Fibroblast of skin of left biceps (primary cell): ENCODE data around the gene IRF2BPL.

ENCODE experiments used
- DNase-seq, 2 experiments: peaks; one replicate each; pipeline ENCODE4 v3.0.0-alpha.2; 2013; ENCODE audit warnings: low read depth in 2 of 2

The IRF2BPL gene

GRCh38 chr14:77011245-77011644 lies 17.3 kb downstream of the IRF2BPL start:
- no peak for DNase-seq

- DNase-seq = no peak
Observed at GRCh38 chr14:77009014-77009413, 19.5 kb downstream of the IRF2BPL start.

- DNase-seq = no peak
Observed at GRCh38 chr14:77008541-77008940, 20.0 kb downstream of the IRF2BPL start.

- DNase-seq = no peak
Observed at GRCh38 chr14:77007975-77008421, 20.5 kb downstream of the IRF2BPL start.

- no peak for DNase-seq
Observed at GRCh38 chr14:77007183-77007974, 21.1 kb downstream of the IRF2BPL start.

GRCh38 chr14:77006132-77006531 lies 22.4 kb downstream of the IRF2BPL start:
- no peak for DNase-seq

GRCh38 chr14:77005559-77005958 lies 22.9 kb downstream of the IRF2BPL start:
- DNase-seq = no peak

- DNase-seq = no peak
Observed at GRCh38 chr14:77004711-77005460, 23.6 kb downstream of the IRF2BPL start.

- no peak for DNase-seq
Observed at GRCh38 chr14:77003960-77004710, 24.4 kb downstream of the IRF2BPL start.

GRCh38 chr14:77002889-77003288 lies 25.6 kb downstream of the IRF2BPL start:
- no peak for DNase-seq

- no peak for DNase-seq
Observed at GRCh38 chr14:77002335-77002734, 26.2 kb downstream of the IRF2BPL start.

GRCh38 chr14:77000340-77001270 lies 27.9 kb downstream of the IRF2BPL start:
- DNase-seq = peak in 1 of 2 experiments; percentile 45

GRCh38 chr14:76998910-76999309 lies 29.6 kb downstream of the IRF2BPL start:
- no peak for DNase-seq

GRCh38 chr14:76997257-76997970 lies 31.1 kb downstream of the IRF2BPL start:
- no peak for DNase-seq

- DNase-seq = no peak
Observed at GRCh38 chr14:76996563-76997146, 31.9 kb downstream of the IRF2BPL start.

GRCh38 chr14:76995279-76996035 lies 33.1 kb downstream of the IRF2BPL start:
- no peak for DNase-seq

- no peak for DNase-seq
Observed at GRCh38 chr14:76993752-76994151, 34.8 kb downstream of the IRF2BPL start.

GRCh38 chr14:76990084-76990483 lies 38.4 kb downstream of the IRF2BPL start:
- DNase-seq = no peak

- no peak for DNase-seq
Observed at GRCh38 chr14:76987956-76988520, 40.5 kb downstream of the IRF2BPL start.
